ENCODE results near the gene POLR1H. TPM values are rescaled to one million over a fixed set of nuclear protein-coding genes. Genes with fewer than 3 reads are reported as not detected.
A peak's percentile ranks its signal among the peaks of the same experiment; 100 is the strongest.

POLR1H gene
- total RNA-seq, 1 experiment from 2014 or later = 31.9 TPM

GRCh38 chr6:30091577-30092381 lies 30.7 kb downstream of the POLR1H start:
- no peak overlapping the region for H3K4me3 Mint-ChIP-seq
- Histone ChIP-seq H4K5ac (ENCODE audit: insufficient read length, low read depth, low read length) (no peak overlapping the region), H2BK5ac (ENCODE audit: insufficient read length, low read length) (no peak overlapping the region), H3K27ac (ENCODE audit: insufficient read length, low read depth, low read length) (no peak overlapping the region), H4K20me1 (ENCODE audit: control insufficient read depth, insufficient read depth, insufficient read length) (no peaks in the 10 kb centered on the region), H3K79me1 (ENCODE audit: insufficient read depth, low read depth, low read length, poor library complexity, severe bottlenecking) (no peaks in the 10 kb centered on the region), H3K23ac (ENCODE audit: insufficient read length, low read depth, low read length) (no peak overlapping the region), H3K9ac (ENCODE audit: extremely low read depth, insufficient read length, low read length) (no peak overlapping the region), H4K91ac (ENCODE audit: insufficient read length, low read depth, low read length) (no peak overlapping the region), H3T11ph (ENCODE audit: low read length) (no peak overlapping the region), H3K27me3 (ENCODE audit: insufficient read depth, low read length) (no peaks in the 10 kb centered on the region), H4K8ac (replicated peaks; ENCODE audit: insufficient read length, low read depth, low read length) (no peak overlapping the region), H3K4ac (ENCODE audit: low read depth, low read length) (no peak overlapping the region), H3K79me2 (ENCODE audit: insufficient read depth, low read length) (no peaks in the 10 kb centered on the region), H3K23me2 (ENCODE audit: insufficient read length, low read depth, low read length, poor library complexity, severe bottlenecking) (no peaks in the 10 kb centered on the region), H3K9me3 (ENCODE audit: control insufficient read depth, low read depth, low read length) (no peaks in the 10 kb centered on the region), H3K4me2 (ENCODE audit: insufficient read depth, insufficient read length, low read length) (no peak overlapping the region), H2AFZ (ENCODE audit: low read length) (no peak overlapping the region), H2BK12ac (ENCODE audit: insufficient read length, low read depth, low read length) (no peak overlapping the region), H2BK120ac (ENCODE audit: low read depth, low read length, poor library complexity, severe bottlenecking) (no peak overlapping the region), H2BK20ac (ENCODE audit: low read depth, low read length, poor library complexity, severe bottlenecking) (no peak overlapping the region), H3K18ac (ENCODE audit: insufficient read length, low read depth, low read length) (no peak overlapping the region), H3K14ac (ENCODE audit: insufficient read depth, low read length) (no peak overlapping the region; the same call in 1 of the 2 replicates), H2BK15ac (ENCODE audit: low read depth, low read length) (no peak overlapping the region), H3K56ac (ENCODE audit: insufficient read length, low read depth, low read length) (no peak overlapping the region), H3K4me1 (ENCODE audit: insufficient read depth, low read length) (no peaks in the 10 kb centered on the region; the same call in 1 of the 2 replicates), H2AK5ac (ENCODE audit: insufficient read length, low read length) (no peak overlapping the region)
- peak; percentile 72 for DNase-seq
- H3K27me3 Mint-ChIP-seq (ENCODE audit: low read depth) = peaks cover 85% of the 10 kb centered on the region
- H3K36me3 Mint-ChIP-seq (ENCODE audit: insufficient read depth in 1 of 3, low read depth in 3 of 3) = no peaks in the 10 kb centered on the region
- peaks cover 9 to 12% of the 10 kb centered on the region in 2 experiments for H3K4me1 Mint-ChIP-seq
- H3K9me3 Mint-ChIP-seq = peaks cover 1 to 4% of the 10 kb centered on the region in 2 experiments; a peak in 4 of 5 replicates
- TF ChIP-seq CTCF (conservative IDR thresholded peaks at IDR 0.05) = no peak
- WGBS (ENCODE audit: extremely low coverage, insufficient read length, low lambda C conversion rate) = no CpG with 5 or more reads among the region's 11 CpGs
- H3K27ac Mint-ChIP-seq = no peak overlapping the region; a peak in 1 of 7 replicates

Data from H9 (cell line).